Esophagus squamous epithelium (tissue), 4 donors: ENCODE results near the gene RPLP2.

ENCODE experiments used
- POLR2A ChIP-seq, 4 donors: fragments of 450-650 bp; IDR thresholded peaks; one replicate each; pipeline ENCODE4 v1.6.1; 2017; ENCODE audit warnings: antibody characterized with exemption in 4 of 4, mild to moderate bottlenecking in 4 of 4, moderate library complexity in 3 of 4
- TF ChIP-seq, protein P1 (sequence below), 6 experiments: fragments of 450-650 bp in 4 of 6; fragments of 200-600 bp in 2 of 6; sonication (generic) in 2 of 6; IDR thresholded peaks; one replicate each; pipeline ENCODE4 v1.5.1; 2016 to 2019; ENCODE audit warnings: antibody characterized with exemption in 6 of 6, mild to moderate bottlenecking in 4 of 6, moderate library complexity in 4 of 6

DNA sequence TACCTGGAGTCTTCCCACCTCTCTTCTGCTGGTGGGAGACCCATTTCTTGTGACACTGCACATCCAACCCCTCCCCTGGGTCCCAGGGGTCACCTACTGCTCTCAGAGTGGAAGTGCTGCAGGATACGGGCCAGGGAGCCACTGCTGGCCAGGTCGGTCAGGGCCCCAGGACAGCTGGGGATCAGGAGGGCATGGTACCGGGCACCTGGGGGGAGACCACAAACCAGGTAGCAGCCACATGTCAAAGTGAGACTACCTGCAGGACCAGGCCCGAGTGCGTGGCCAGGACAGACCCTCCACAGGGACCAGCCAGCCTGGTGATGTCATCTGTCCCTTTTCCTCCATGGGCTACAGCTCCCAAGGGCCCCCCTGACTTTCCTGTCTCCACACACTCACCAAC, 36.3 kb upstream of the RPLP2 start:
- TF ChIP-seq POLR2A (IDR thresholded peaks at IDR 0.05): no peak
- TF ChIP-seq, protein P1, sequence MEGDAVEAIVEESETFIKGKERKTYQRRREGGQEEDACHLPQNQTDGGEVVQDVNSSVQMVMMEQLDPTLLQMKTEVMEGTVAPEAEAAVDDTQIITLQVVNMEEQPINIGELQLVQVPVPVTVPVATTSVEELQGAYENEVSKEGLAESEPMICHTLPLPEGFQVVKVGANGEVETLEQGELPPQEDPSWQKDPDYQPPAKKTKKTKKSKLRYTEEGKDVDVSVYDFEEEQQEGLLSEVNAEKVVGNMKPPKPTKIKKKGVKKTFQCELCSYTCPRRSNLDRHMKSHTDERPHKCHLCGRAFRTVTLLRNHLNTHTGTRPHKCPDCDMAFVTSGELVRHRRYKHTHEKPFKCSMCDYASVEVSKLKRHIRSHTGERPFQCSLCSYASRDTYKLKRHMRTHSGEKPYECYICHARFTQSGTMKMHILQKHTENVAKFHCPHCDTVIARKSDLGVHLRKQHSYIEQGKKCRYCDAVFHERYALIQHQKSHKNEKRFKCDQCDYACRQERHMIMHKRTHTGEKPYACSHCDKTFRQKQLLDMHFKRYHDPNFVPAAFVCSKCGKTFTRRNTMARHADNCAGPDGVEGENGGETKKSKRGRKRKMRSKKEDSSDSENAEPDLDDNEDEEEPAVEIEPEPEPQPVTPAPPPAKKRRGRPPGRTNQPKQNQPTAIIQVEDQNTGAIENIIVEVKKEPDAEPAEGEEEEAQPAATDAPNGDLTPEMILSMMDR (IDR thresholded peaks at IDR 0.05): no peak
